GM21529 (cell line): Measurements from ENCODE around the gene PXDC1.

ENCODE experiments used
- ATAC-seq: cut with Tn5 transposase; IDR thresholded peaks from one replicate; pipeline ENCODE4 v1.9.1; 2021; ENCODE audit not compliant: unreplicated experiment

PXDC1 gene

DNA sequence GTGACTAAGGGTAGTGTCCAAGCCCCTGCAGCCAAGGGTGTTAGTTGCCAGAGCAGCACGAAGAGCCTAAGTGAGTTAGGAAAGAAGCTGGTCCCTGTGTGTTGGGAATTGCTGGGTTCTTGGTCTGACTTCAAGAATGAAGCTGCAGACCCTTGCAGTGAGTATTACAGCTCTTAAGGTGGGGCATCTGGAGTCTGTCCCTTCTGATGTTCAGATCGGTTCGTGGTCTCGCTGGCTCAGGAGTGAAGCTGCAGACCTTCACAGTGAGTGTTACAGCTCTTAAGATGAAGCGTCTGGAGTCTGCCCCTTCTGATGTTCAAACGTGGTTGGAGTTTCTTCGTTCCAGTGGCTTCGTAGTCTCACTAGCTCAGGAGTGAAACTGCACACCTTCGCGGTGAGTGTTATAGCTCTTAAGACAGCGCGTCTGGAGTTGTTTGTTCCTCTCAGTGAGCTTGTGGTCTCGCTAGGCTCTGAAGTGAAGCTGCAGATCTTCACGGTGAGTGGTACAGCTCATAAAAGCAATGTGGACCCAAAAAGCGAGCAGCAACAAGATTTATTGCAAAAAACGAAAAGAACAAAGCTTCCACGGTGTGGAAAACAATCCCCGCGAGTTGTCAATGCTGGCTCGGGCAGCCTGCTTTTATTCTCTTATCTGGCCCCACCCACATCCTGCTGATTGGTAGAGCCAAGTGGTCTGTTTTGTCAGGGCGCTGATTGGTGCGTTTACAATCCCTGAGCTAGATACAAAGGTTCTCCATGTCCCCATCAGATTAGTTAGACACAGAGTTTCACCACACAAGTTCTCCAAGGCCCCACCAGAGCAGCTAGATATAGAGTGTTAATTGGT, 31.8 kb downstream of the PXDC1 start:
- no peak for ATAC-seq

DNA sequence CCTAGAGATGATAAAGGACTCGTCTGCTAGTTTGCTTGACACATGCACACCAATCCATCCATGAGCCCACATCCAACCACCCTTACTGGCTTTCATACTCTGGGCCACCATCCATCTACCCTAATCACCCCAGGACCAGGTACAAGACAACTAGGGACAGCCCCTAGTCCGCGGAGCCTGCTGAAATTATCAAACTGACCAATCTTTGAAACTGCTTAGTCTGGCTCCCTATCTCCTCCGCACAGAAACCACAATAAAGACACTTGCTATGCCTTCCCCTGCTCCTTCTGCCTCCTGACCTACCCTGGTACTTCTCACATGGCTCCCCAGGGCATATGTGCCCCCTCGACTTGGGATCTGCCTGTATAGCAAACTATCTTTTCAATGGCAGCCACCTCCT, 33.1 kb downstream of the PXDC1 start:
- no peak for ATAC-seq

- ATAC-seq = no peak
These were observed 36.2 kb downstream of the PXDC1 start for GRCh38 chr6:3715285-3715684.

DNA sequence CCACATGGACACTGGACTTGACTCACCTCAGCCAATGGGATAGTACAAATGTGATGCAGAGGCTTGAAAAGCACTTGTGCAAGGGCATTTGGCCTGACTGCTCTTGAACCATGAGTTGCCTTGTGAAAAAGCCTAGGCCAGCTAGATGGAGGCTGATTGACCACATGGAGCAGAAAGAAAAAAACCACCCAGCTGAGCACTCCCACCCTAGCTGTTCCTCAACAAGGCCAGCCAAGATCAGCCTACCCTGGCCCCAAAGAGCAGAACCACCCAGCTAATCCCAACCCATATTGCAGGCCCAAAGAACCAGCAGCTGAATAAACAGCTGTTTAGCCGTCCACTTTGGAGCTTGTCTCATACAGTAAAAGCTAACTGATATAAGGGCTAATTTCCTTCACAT, 36.7 kb downstream of the PXDC1 start:
- no peak for ATAC-seq

DNA sequence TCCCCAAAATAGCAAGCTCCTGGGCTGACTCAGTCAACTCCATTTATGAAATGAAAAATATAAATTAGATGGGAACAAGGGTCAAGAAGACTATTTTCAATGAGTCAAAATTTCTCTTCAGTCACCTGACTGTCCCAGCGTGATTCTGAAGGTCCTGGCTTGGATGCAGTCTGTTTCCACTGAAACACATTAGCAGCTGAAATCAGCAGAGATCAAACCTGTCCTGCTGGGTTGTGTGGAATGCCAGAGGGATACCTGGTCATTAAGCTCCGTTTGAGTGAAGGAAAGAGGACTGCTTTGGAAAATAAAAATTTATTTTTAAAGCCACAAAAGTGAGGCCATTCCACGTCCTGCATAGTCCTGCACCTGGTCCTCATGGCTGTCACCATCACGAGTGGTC, 37.4 kb downstream of the PXDC1 start:
- no peak for ATAC-seq

DNA sequence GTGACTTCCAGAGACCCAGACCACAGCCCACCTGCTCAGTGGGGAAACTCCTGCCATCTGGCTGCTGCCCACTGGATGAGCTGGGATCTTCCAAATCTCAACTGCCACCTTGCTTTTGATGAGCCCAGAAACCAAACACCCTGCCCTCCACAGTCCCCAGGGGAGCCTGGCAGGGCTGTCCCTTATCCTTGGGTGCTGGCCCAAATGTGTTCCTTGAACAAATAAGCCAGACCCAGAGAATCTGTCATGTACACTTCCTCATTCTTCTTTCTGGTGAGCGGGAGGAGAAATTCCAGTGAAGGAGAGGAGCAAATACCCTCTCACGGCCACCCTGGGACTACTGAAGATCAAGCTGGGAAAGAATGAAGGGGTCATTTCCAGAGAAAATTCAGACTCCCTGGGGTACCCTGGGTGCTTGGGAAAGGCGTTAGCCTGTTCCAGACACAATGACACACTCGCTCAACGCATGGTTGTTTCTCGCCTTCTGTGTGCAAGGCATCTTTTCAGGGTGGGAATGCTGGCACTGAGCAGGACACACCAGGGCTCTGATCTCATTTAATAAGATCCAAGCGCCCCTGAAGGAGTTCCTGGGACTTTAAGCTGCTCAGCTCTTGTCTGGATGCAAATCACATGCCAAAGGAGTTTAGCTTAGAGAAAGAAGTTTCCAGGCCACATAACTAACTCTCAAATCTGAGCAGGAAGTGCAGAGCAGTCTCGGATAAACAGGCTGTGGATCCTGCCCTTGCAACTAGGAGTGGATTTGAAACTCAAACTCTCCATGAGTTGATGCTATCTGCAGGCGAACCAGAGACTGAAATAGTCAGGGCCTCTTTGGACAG, 38.5 kb downstream of the PXDC1 start:
- ATAC-seq = no peak

GRCh38 chr6:3711776-3712175, 39.7 kb downstream of the PXDC1 start:
- ATAC-seq = no peak

DNA sequence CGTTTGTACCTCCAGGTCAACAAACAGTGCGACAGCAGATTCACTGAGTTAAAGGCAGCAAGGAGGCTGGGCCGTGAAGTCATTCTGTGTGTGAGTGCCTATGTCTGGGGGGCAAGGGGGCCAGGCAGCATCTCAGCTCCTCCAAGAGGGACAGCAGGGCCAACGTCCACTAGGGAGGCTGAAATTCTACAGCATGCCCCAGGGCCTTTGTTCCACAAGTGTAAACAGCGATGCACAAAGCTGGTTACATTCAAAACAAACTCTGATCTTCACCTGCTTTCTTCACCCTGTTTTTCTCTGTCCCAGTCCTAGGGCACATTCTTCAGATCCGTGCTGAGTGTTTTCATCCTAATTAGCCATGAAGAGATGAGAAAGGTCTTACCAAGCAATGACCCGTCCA, 41.1 kb downstream of the PXDC1 start:
- ATAC-seq = no peak

- ATAC-seq = no peak
These were observed 43.0 kb downstream of the PXDC1 start for GRCh38 chr6:3708540-3708939.

DNA sequence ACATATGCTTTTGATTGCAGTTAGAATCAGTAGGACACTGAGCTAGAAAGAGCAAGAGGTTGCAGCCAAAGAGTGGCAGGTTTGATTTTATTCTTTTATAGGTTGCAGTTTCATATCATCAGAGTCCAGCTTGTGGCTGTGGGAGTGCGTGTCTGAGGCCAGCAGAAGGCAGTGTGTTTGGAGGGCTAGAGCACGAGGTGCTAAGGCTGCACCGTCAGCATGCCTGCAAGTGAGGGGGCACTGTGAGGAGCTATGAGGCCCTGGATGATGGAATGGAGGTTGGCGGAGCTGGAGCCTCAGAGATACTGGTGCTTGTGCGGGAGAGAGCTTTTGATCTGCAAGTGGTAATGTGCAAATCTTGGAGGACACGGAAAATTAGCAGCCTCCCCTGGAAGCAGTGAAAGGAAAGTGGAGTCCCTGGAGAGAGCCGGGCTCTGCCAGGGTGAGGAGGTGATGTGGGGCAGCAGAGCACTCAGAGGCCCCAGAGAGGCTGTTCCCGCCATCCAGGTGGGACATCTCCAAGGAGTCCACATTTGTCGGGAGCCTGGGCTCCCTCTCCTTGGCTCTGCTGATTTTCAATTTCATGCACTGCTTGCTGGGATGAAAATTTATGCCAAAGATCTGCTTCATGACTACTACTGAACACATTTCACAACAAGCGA, 43.6 kb downstream of the PXDC1 start:
- ATAC-seq = no peak

DNA sequence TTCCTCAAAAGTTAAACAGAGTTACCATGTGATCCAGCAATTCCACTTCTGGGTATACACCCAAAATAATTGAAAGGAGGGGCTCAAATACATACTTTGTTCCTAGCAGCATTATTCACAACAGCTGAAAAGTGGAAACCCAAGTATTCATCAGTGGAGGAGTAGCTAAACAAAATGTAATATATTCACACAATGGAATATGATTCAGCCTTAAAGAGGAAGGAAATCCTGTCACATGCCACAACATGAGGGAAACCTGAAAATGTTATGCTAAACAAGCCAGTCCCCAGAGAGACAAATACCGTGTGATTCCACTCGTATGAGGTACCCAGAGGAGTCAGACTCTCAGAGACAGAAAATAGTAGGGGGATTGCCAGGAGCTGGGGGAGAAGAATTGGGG, 44.5 kb downstream of the PXDC1 start:
- ATAC-seq = no peak

- no peak for ATAC-seq
These were observed 45.0 kb downstream of the PXDC1 start for GRCh38 chr6:3706547-3706946.

- no peak for ATAC-seq
These were observed 49.9 kb downstream of the PXDC1 start for GRCh38 chr6:3701631-3702030.

GRCh38 chr6:3699231-3699630, 52.3 kb downstream of the PXDC1 start:
- no peak for ATAC-seq

DNA sequence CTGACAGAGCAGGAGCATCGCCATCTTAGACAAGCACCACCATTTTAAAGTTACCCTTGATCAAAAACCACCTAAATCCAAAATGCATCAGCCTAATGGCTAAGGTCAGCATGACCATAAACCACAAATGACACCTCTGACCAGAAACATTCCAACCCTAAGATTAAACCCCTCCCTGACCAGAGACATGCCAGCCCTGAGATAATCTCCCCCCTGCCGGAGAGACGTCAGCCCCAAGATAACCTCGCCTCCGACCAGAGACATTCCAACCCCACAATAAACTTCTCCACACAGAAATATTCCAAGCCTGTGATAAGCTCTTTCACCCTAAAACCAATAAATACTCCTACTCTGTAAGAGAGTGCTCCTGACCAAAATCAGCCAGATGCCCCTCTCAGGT, 53.5 kb downstream of the PXDC1 start:
- ATAC-seq = no peak

DNA sequence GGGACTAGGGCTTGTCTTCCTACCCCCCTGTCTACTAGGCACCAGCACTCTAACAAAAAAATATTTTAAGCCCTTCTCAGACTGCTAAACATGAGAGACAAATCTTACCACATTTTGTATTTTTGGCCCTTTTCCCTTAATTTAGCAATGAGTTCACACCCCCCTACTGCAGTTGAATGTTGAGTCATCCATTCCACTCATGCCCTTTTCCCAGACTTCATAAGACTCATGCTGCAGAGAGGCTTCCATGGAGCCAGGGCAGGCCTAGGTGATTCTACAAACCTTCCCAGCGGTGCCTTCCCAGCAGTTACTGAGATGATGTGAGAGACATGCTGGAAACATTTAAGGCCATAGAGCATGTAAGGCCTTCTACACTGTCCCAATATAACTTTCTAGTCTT, 53.9 kb downstream of the PXDC1 start:
- ATAC-seq = no peak

- no peak for ATAC-seq
These were observed 54.9 kb downstream of the PXDC1 start for GRCh38 chr6:3696525-3697088.

GRCh38 chr6:3695065-3695817, 56.3 kb downstream of the PXDC1 start:
- no peak for ATAC-seq

- no peak for ATAC-seq
These were observed 57.7 kb downstream of the PXDC1 start for GRCh38 chr6:3693831-3694230.

- no peak for ATAC-seq
These were observed 61.0 kb downstream of the PXDC1 start for GRCh38 chr6:3690506-3690905.

DNA sequence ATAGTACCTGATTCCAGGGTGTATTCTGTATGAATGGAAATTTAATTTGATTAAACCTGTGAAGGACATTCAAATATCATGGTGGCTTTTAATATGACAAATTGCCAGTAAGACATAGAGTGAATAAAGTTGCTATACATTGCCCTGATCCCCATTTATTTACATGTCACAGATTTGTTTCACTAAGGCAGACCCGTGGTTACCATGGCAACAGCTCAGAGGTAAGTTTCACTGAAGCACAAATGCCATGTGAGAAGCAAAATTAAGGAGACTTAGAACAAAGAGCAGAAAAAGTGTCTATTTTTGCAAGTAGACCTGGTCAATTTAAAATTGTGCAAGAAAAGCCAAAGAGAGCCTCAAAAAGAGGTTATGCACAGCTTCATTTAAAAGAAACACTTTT, 63.7 kb downstream of the PXDC1 start:
- no peak for ATAC-seq
